Measurements from ENCODE around the gene WDTC1.
"Not testable (repeated sequence)": the region's sequence is repeated elsewhere in the genome, so short reads cannot be mapped to it uniquely, and the experiment has no call there.

The WDTC1 gene

DNA sequence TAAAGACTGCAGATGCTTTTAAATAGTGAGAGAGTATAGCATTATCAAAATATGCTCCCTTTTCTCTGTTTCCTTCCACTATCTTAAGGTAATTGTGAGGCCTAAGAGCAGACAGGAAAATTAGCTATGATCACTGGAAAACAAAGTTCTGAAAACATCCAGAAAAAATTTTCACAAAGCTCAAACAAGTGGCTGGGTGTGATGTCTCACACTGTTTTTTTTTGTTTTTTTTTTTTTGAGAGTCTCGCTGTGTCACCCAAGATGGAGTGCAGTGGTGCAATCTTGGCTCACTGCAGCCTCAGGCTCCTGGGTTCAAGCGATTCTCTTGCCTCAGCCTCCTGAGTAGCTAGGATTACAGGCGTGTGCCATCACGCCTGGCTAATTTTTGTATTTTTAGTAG, 7.2 kb downstream of the WDTC1 start:
- H3K9me3 ChIP-seq (ENCODE audit: control insufficient read depth, low read length): no peaks in the 10 kb centered on the region
- H3K27me3 ChIP-seq (ENCODE audit: control insufficient read depth, insufficient read depth, low read length, poor library complexity, severe bottlenecking): no peaks in the 10 kb centered on the region
- 89 to 95% methylated on average over 4 of the region's 4 CpGs for WGBS, 2 experiments
- no peak overlapping the region for H3K4me3 ChIP-seq (ENCODE audit: insufficient read depth, low read depth, low read length)
- no peaks in the 10 kb centered on the region for H3K4me1 ChIP-seq (ENCODE audit: control insufficient read depth, insufficient read depth, low read length)
- H3K27ac ChIP-seq (ENCODE audit: insufficient read depth, low read depth, low read length, poor library complexity, severe bottlenecking): no peak overlapping the region
- H3K36me3 ChIP-seq (ENCODE audit: control insufficient read depth, insufficient read depth, low read length): no peaks in the 10 kb centered on the region

GRCh38 chr1:27243665-27244064, 9.2 kb downstream of the WDTC1 start:
- H3K9me3 ChIP-seq (ENCODE audit: control insufficient read depth, low read length); H3K4me3 ChIP-seq (ENCODE audit: insufficient read depth, low read depth, low read length); H3K36me3 ChIP-seq (ENCODE audit: control insufficient read depth, insufficient read depth, low read length); H3K27ac ChIP-seq (ENCODE audit: insufficient read depth, low read depth, low read length, poor library complexity, severe bottlenecking); H3K4me1 ChIP-seq (ENCODE audit: control insufficient read depth, insufficient read depth, low read length); H3K27me3 ChIP-seq (ENCODE audit: control insufficient read depth, insufficient read depth, low read length, poor library complexity, severe bottlenecking): not testable (repeated sequence)
- 92 to 93% methylated on average over 4 to 5 of the region's 5 CpGs for WGBS, 2 experiments

DNA sequence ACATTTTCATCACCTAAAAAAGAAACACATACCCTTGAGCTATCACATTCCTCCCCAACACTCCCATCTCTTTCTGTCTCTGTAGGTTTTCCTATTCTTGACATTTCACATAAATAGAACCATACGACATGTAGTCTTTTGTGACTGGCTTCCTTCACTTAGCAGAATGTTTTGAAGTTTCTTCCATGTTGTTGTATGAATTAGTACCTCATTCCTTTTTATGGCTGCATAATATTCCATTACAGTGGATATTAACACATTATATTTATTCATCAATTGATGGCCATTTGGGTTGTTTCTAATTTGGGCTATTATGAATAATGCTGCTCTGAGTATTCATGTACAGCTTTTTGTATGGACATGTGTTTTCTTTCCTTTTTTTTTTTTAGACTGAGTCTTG, 11.8 kb downstream of the WDTC1 start:
- no peaks in the 10 kb centered on the region for H3K27me3 ChIP-seq (ENCODE audit: control insufficient read depth, insufficient read depth, low read length, poor library complexity, severe bottlenecking)
- WGBS, 2 experiments: 100% methylated on average over 1 of the region's 1 CpG; no CpG with 5 or more reads in 1 of the 2 experiments
- no peak overlapping the region for H3K27ac ChIP-seq (ENCODE audit: insufficient read depth, low read depth, low read length, poor library complexity, severe bottlenecking)
- no peaks in the 10 kb centered on the region for H3K4me1 ChIP-seq (ENCODE audit: control insufficient read depth, insufficient read depth, low read length)
- H3K9me3 ChIP-seq (ENCODE audit: control insufficient read depth, low read length): no peaks in the 10 kb centered on the region
- no peak overlapping the region for H3K4me3 ChIP-seq (ENCODE audit: insufficient read depth, low read depth, low read length)
- no peaks in the 10 kb centered on the region for H3K36me3 ChIP-seq (ENCODE audit: control insufficient read depth, insufficient read depth, low read length)

GRCh38 chr1:27253596-27253995, 19.2 kb downstream of the WDTC1 start:
- no peak overlapping the region for H3K4me3 ChIP-seq (ENCODE audit: insufficient read depth, low read depth, low read length)
- H3K36me3 ChIP-seq (ENCODE audit: control insufficient read depth, insufficient read depth, low read length): no peaks in the 10 kb centered on the region
- H3K27me3 ChIP-seq (ENCODE audit: control insufficient read depth, insufficient read depth, low read length, poor library complexity, severe bottlenecking): no peaks in the 10 kb centered on the region
- H3K27ac ChIP-seq (ENCODE audit: insufficient read depth, low read depth, low read length, poor library complexity, severe bottlenecking): no peak overlapping the region
- no peaks in the 10 kb centered on the region for H3K9me3 ChIP-seq (ENCODE audit: control insufficient read depth, low read length)
- H3K4me1 ChIP-seq (ENCODE audit: control insufficient read depth, insufficient read depth, low read length): no peaks in the 10 kb centered on the region
- 96 to 100% methylated on average over 2 to 3 of the region's 3 CpGs for WGBS, 2 experiments

DNA sequence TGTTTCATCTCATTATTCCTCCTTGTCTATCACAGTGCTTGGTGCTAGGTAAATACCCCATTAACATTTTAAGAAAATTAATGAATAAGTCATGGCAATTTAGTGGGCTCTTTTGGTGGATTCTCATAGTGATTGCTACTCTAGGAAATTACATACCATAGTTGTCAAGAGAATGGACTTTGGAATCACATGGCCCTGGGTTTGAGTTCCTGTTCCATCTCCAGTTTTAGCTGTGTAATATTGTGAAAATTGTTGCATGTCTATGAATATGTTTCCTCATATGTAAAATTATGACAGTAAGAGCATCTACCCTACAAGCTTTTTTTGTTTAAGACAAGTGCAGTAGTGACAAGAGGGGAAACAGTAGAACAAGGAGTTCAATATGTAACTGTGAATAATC, 20.7 kb downstream of the WDTC1 start:
- Histone ChIP-seq H3K4me3 (ENCODE audit: insufficient read depth, low read depth, low read length) (no peak overlapping the region), H3K36me3 (ENCODE audit: control insufficient read depth, insufficient read depth, low read length) (no peaks in the 10 kb centered on the region), H3K9me3 (ENCODE audit: control insufficient read depth, low read length) (no peaks in the 10 kb centered on the region)

DNA sequence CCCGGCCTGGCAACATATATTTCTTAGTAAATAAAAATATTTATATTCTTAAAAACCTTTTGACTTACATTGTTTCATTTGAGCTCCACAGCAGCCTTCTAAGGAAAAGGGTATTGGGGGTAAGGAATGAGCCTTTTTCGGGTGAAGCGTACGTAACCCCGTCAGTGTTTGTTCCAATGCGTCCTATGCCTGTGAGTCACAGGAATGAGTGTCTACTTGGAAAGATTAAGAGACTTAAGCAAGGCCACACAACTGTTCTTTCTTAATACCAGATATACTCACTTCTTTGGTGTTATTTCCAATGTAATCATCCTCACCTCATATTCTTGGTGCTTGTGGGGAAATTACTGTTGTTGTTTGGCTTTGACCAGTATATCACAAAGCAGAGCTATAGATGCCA, 22.7 kb downstream of the WDTC1 start:
- Histone ChIP-seq H3K4me3 (ENCODE audit: insufficient read depth, low read depth, low read length) (no peak overlapping the region), H3K4me1 (ENCODE audit: control insufficient read depth, insufficient read depth, low read length) (no peaks in the 10 kb centered on the region), H3K27me3 (ENCODE audit: control insufficient read depth, insufficient read depth, low read length, poor library complexity, severe bottlenecking) (no peaks in the 10 kb centered on the region), H3K27ac (ENCODE audit: insufficient read depth, low read depth, low read length, poor library complexity, severe bottlenecking) (no peak overlapping the region), H3K36me3 (ENCODE audit: control insufficient read depth, insufficient read depth, low read length) (no peaks in the 10 kb centered on the region), H3K9me3 (ENCODE audit: control insufficient read depth, low read length) (no peaks in the 10 kb centered on the region)
- WGBS, 2 experiments: 95 to 100% methylated on average over 5 of the region's 6 CpGs

More for the DNA sequence above, 20.7 kb downstream of the WDTC1 start:
- Histone ChIP-seq H3K4me1 (ENCODE audit: control insufficient read depth, insufficient read depth, low read length) (no peaks in the 10 kb centered on the region), H3K27me3 (ENCODE audit: control insufficient read depth, insufficient read depth, low read length, poor library complexity, severe bottlenecking) (no peaks in the 10 kb centered on the region), H3K27ac (ENCODE audit: insufficient read depth, low read depth, low read length, poor library complexity, severe bottlenecking) (no peak overlapping the region)

DNA sequence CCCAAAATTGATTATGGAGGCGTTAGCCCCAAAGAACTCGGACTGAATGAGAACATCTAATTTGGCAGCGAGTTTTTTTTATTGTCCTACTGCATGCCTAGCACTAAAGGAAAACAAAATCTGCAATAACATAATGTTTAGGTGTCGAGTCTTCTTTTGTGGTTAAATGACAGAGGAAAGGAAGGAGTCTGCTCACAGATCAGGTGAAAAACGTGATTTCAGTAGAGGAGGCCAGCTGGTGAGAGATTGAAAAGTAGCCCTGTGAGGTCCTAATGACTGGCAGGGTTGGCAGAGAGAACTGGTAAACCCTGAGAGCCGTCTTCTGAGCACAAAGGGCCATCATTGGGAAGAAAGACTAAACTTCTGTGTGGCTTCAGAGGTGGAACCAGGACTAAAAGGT, 24.2 kb downstream of the WDTC1 start:
- H3K27me3 ChIP-seq (ENCODE audit: control insufficient read depth, insufficient read depth, low read length, poor library complexity, severe bottlenecking): no peaks in the 10 kb centered on the region
- H3K27ac ChIP-seq (ENCODE audit: insufficient read depth, low read depth, low read length, poor library complexity, severe bottlenecking): no peak overlapping the region
- no peak overlapping the region for H3K4me3 ChIP-seq (ENCODE audit: insufficient read depth, low read depth, low read length)
- WGBS, 2 experiments: 90 to 92% methylated on average over 6 of the region's 6 CpGs
- no peaks in the 10 kb centered on the region for H3K9me3 ChIP-seq (ENCODE audit: control insufficient read depth, low read length)
- H3K36me3 ChIP-seq (ENCODE audit: control insufficient read depth, insufficient read depth, low read length): peaks cover 1% of the 10 kb centered on the region
- H3K4me1 ChIP-seq (ENCODE audit: control insufficient read depth, insufficient read depth, low read length): no peaks in the 10 kb centered on the region

DNA sequence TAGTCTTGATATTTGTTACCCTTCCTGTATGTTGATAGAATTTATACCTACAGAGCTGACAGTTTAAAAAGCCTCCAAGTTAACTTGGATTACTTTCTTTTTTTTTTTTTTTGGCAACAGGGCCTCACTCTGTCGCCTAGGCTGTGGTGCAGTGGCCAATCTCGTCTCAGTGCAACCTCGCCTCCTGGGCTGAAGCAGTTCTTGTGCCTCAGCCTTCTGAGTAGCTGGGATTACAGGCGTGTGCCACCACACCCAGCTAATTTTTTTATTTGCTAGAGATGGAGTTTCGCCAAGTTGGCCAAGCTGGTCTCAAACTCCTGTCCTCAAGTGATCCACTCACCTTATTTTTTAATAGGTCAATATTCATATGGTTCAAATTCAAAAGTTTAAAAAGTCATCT, 32.7 kb downstream of the WDTC1 start:
- Histone ChIP-seq H3K27ac (ENCODE audit: insufficient read depth, low read depth, low read length, poor library complexity, severe bottlenecking) (no peak overlapping the region), H3K9me3 (ENCODE audit: control insufficient read depth, low read length) (no peaks in the 10 kb centered on the region), H3K27me3 (ENCODE audit: control insufficient read depth, insufficient read depth, low read length, poor library complexity, severe bottlenecking) (no peaks in the 10 kb centered on the region), H3K36me3 (ENCODE audit: control insufficient read depth, insufficient read depth, low read length) (peaks cover 7% of the 10 kb centered on the region), H3K4me3 (ENCODE audit: insufficient read depth, low read depth, low read length) (no peak overlapping the region), H3K4me1 (ENCODE audit: control insufficient read depth, insufficient read depth, low read length) (no peaks in the 10 kb centered on the region)
- WGBS, 2 experiments: 86% methylated on average over 5 of the region's 5 CpGs

GRCh38 chr1:27269276-27269675, 34.8 kb downstream of the WDTC1 start:
- H3K9me3 ChIP-seq (ENCODE audit: control insufficient read depth, low read length): no peaks in the 10 kb centered on the region
- H3K4me1 ChIP-seq (ENCODE audit: control insufficient read depth, insufficient read depth, low read length): no peaks in the 10 kb centered on the region
- H3K36me3 ChIP-seq (ENCODE audit: control insufficient read depth, insufficient read depth, low read length): no peaks in the 10 kb centered on the region
- H3K27me3 ChIP-seq (ENCODE audit: control insufficient read depth, insufficient read depth, low read length, poor library complexity, severe bottlenecking): no peaks in the 10 kb centered on the region
- 74 to 76% methylated on average over 4 of the region's 4 CpGs for WGBS, 2 experiments
- no peak overlapping the region for H3K27ac ChIP-seq (ENCODE audit: insufficient read depth, low read depth, low read length, poor library complexity, severe bottlenecking)
- no peak overlapping the region for H3K4me3 ChIP-seq (ENCODE audit: insufficient read depth, low read depth, low read length)

- Histone ChIP-seq H3K4me1 (ENCODE audit: control insufficient read depth, insufficient read depth, low read length) (no peaks in the 10 kb centered on the region), H3K36me3 (ENCODE audit: control insufficient read depth, insufficient read depth, low read length) (no peaks in the 10 kb centered on the region), H3K27ac (ENCODE audit: insufficient read depth, low read depth, low read length, poor library complexity, severe bottlenecking) (no peak overlapping the region), H3K27me3 (ENCODE audit: control insufficient read depth, insufficient read depth, low read length, poor library complexity, severe bottlenecking) (no peaks in the 10 kb centered on the region), H3K9me3 (ENCODE audit: control insufficient read depth, low read length) (peaks cover 3% of the 10 kb centered on the region), H3K4me3 (ENCODE audit: insufficient read depth, low read depth, low read length) (no peak overlapping the region)
- WGBS, 2 experiments: 92 to 95% methylated on average over 1 of the region's 1 CpG
Measured at GRCh38 chr1:27274204-27274603, 39.8 kb downstream of the WDTC1 start.

- Histone ChIP-seq H3K4me3 (ENCODE audit: insufficient read depth, low read depth, low read length) (no peak overlapping the region), H3K27ac (ENCODE audit: insufficient read depth, low read depth, low read length, poor library complexity, severe bottlenecking) (no peak overlapping the region), H3K36me3 (ENCODE audit: control insufficient read depth, insufficient read depth, low read length) (no peaks in the 10 kb centered on the region), H3K27me3 (ENCODE audit: control insufficient read depth, insufficient read depth, low read length, poor library complexity, severe bottlenecking) (no peaks in the 10 kb centered on the region), H3K9me3 (ENCODE audit: control insufficient read depth, low read length) (peaks cover 3% of the 10 kb centered on the region), H3K4me1 (ENCODE audit: control insufficient read depth, insufficient read depth, low read length) (no peaks in the 10 kb centered on the region)
- 50% methylated on average over 2 of the region's 3 CpGs; no CpG with 5 or more reads in 1 of the 2 experiments for WGBS, 2 experiments
Measured at GRCh38 chr1:27275696-27276095, 41.3 kb downstream of the WDTC1 start.
